NCI-H2029 (cell line): ENCODE data around the gene EPS8.

Source experiments
- DNase-seq: peaks from one replicate; lab custom pipeline; 2025; lab: John Stamatoyannopoulos, UW

EPS8 gene

DNA sequence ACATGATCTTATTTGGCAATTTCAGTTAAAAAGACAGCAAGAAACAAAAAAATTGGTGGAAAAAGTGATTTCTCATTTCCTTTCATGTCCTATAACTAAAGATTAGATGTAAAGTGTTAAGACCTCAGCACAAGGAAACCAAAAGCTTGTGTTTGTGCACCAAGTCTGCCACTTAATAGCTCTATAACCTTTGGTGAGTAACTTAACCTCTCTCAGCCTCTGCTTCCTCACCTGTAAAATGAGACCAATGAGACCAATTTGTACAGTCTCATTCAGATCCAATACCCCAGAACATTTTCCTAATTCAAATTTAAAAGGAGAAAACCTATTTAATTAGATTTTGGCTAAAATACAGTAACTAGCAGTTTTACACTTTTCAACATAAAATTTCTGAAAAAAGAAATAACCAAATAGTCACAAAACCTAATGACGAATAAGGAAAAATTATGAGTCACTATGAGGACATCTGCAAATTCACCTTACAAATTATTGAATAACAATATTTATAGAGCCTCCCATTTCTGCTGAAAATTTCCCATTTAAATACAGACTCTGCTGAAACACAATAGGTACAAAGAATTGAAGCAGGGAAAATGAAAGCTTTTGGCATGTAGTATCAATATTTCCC lies 71.1 kb downstream of the EPS8 start:
- DNase-seq = no peak

DNA sequence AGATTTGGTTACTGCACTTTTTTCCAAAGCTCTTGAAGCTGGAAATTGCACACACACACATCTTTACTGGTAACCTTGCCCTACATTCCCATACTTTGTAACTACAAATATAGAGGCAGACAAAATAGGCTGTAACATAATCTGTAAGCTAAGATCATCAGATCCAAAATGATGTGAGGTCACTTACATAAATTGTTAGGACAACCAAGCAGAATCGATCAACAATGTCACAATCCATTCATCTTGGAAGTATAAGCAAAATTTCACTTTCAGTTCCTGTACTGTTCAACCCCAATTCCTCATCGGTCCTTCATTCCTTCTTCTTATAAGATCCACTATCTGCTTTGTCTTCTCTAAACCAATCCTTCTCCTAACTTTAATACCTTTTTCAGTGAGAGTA lies 72.6 kb downstream of the EPS8 start:
- no peak for DNase-seq

- no peak for DNase-seq
These were observed 74.9 kb downstream of the EPS8 start for GRCh38 chr12:15714256-15714655.

DNA sequence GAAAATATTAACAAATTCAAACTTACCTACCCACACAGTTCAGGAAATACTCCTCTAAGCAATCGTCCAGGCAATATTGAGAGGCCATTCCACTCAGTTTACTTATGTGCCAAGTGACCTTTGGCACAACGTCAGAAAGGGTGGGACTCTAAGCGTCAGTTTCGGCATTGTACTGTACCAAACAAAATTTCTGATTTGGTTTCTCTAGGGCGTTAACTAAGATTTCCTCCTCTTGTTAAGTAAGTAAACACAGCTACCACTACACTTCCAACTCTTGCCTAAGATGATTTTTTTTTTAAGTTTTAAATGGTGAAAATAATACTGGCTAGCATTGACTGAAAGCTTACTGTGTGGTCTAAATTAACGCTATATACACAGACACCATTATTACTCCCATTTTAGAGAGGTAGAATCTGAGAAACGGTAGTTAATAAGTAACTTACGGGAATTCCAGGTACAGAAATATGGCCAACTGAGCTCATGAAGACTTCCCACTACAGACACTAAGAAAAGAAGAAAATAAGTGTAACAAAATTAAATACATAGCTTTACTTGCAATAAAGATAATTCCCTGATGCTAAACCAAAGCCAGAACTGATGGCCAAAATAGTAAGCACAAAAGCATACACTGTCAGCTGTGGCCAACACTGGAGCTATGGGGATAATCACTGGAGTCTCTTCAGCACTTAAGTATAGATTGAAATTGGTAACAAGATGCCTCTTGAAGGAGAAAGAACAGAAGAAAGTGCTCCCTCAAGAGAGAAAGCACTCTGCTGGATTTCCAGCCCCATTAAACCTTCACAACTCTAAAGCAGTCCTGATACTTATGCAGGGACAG lies 76.1 kb downstream of the EPS8 start:
- no peak for DNase-seq

- no peak for DNase-seq
These were observed 77.0 kb downstream of the EPS8 start for GRCh38 chr12:15712160-15712559.

DNA sequence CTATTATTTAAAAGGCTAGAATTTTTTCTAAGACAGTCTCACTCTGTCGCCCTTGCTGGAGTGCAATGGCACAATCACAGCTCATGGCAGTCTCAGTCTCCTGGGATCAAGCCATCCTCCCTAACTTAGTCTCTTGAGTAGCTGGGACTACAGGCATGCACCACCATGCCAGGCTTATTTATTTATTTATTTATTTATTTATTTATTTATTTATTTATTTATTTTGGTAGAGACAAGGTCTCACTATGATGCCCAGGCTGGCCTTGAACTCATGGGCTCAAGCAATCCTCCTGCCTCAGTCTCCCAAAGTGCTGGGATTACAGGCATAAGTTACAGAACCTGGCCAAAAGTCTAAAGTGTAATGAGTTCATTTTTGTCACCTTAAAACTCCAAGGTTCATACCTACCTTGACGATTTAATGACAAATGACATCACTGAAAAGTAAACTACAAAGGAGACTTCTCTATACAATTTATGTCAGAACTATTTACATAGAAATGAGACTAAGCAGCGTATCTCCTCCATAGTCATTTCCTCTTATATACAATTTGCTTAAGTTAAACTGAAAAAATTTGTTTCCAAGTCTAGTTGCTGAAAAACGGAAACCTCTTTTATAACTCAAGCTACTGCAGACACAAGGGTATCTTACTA lies 78.2 kb downstream of the EPS8 start:
- no peak for DNase-seq

- no peak for DNase-seq
These were observed 79.6 kb downstream of the EPS8 start for GRCh38 chr12:15709551-15709950.

DNA sequence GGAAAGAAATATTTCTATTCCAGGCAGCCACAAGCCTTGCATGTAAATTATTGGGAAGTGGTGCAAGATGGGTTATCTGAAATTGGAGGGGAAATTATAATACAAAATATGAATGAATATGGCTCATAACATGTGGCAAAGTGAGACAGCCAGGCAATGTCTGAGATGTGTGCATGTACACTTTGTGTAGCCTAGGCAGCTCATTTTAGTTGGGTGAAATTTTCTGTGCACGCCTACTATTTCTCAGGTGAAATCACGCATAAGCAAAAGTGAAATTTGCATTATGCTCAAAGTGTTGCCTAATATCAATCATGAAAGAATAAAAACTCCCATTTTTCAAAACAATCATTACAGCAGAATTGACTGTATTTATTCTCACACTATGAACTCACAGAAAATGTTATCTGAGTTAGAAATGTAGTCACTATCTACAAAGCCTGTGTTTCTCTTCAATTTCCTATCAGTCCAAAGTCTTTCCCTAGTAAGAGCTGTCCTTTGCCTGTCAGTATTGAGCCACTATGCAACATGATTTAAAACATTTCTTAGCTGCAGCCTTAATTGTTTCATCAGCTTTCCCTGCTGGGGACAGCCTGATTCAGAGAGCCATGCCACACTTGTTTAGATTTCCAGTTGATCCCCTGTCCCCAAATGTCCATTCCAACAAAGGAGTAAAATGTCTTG lies 80.7 kb downstream of the EPS8 start:
- no peak for DNase-seq

- no peak for DNase-seq
These were observed 81.5 kb downstream of the EPS8 start for GRCh38 chr12:15707516-15708199.

DNA sequence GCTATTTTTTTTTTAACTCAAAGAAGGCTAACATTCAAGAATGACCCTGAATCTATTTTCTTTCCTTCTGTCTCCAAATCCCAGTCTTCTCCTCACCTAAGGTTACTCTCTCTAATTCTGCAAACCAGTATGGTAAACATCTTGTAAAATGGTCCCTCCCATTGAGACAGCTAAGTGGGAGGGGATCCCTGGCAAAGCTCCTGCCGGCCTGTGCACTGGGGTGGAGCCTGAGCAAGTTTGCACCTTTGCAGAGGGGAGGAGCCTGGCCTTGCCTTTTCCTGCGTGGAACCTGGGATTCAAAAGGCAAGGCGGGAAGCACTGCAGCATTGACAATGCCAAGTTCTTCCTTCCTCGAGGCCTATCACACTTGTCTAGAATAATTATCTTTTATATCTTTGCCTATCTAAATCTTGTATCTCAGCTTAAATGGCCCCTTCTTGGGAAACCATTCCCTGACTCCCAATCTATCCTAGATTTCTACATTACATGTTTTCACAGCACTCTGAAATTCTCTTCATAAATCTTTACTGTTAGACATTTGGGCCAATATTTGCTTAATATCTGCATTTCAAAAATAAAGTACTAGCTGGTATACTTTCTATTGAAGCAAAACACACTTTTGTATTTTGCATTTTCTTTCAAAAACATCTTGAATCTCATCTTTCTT lies 83.0 kb downstream of the EPS8 start:
- no peak for DNase-seq

GRCh38 chr12:15705606-15706005 lies 83.6 kb downstream of the EPS8 start:
- no peak for DNase-seq

GRCh38 chr12:15702276-15702675 lies 86.9 kb downstream of the EPS8 start:
- no peak for DNase-seq

DNA sequence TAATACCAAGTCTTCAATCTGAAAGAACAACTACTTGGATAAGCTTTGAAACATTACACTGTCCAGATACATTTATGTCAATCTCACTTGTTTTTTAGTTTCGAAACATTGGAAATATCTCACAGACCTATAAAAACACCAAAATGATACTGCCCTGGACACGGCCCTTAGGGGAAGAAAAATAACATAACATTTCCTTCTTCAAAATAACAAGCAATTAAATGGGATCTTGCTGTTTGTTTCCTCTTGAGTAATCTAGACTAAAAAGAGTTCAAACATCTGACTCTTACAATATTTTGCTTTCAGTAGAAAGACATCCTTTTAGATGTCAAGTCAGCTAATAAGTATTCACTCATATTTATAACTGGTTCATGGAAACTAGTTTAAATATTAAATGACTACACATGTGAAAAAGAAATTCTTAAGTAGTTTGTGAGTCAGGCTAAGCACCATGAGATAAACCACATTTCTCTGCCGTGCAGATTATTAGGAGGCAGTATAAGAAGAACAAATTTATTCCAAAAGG lies 87.5 kb downstream of the EPS8 start:
- no peak for DNase-seq

DNA sequence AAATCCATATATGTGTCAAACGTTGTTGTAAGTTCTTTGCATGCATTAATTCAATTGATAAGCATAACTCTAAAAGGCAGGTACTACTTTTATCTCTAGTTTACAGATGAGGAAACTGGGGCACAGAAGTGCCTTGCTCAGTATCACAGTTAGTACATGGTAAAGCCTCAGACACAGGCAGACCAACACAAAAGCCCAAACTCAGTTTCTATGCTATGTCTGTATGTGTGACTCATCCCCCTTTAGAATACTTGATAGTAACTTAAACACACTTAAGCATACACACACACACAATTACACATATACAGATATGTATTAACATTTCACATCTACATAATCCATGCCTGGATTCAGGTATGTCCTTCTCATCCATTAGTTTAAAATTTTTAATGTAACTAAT lies 88.0 kb downstream of the EPS8 start:
- no peak for DNase-seq

DNA sequence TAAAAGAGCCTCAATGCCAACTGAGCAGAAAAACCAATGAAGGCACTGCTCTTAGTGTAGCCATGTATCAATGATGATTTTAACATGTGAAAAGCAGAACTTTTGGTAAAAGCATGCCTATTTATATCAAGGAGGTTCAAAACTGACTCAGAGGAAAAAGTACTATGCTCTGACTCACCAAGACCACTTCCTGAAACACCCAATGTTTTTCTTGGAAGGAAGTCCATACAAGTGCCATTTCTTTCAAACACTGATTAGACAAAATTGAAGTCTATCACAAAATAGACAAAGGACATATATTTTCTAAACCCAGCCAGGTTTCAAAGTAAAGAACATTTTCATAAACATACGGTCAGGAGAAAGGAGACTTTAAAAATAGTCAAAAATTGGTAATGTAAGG lies 88.6 kb downstream of the EPS8 start:
- no peak for DNase-seq

DNA sequence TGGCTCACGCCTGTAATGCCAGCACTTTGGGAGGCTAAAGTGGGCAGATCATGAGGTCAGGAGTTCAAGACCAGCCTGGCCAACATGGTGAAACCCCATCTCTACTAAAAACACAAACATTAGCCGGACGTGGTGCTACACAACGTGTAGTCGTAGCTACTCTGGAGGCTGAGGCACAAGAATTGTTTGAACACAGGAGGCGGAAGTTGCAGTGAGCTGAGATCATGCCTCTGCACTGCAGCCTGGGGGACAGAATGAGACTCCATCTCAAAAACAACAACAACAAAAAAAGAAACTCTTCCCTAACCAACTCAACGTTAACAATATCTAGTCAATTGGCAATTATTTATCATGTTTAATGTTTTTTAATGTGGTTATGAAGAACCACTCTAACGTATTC lies 89.3 kb downstream of the EPS8 start:
- DNase-seq = no peak

DNA sequence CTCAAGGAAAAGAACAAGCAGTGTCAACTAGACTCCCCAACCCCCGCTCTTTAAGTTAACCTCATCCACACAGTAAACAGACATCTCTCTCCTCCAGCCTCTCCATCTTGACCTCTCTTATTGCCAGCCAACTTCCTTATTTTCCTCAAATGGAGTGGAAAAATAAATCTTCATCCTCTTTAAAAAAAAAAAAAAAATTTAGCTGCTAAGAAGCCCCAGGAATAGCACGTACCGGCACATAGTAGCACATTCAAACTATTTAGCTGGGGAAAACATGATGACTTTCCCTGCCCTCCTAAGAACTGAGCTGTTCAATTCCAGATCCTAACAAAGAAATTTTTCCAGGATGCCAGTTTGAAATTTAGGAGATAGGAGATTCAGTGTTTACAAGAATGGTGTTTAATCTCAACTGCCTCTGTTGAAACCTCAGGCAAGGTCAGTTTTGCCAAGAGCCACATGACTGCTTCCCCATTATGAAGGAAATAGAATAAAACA lies 90.8 kb downstream of the EPS8 start:
- DNase-seq = no peak

DNA sequence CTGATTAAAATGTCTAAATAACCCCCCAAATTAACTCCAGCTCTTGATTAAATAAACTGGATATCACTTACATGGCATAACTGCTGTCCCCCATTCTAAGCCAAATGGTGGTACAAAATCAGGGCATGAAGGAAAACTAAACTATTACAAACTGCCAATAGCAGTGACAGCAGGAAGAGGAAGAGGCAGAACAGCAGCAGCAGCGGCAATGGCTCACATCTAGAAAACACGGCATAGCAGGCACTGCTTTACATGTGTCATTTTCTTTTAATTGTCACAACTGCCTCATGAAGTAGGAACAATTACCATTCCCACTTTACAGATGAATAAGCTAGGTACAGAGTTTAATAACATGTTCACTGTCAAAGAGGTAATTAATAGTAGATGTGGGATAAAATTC lies 92.0 kb downstream of the EPS8 start:
- no peak for DNase-seq

DNA sequence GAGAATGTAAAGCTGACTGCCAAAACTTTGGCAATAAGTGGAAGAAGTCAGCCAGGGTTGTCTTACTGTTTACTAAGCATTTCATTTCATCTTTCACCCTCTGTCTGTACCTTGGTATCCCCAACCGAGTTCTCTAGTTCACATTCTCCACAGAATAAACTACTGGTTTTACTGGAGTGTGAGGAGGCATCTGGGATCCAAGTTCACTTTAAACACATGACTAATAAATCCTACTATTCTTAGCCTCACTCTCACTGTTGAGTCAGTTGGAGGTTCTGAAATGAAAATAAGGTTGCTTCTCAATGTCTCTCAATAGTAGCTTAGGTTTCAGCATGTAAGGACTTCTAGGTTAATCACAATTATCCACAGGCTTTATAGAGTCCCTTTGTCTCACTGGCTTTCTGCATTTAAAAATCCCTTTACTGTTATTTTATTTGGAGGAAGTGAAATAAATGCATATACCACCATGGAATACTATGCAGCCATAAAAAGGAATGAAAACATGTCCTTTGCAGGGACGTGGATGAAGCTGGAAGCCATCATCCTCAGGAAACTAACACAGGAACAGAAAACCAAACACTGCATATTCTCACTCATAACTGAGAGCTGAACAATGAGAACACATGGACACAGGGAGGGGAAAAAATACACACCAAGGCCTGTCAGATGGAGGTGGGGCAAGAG lies 95.8 kb downstream of the EPS8 start:
- DNase-seq = no peak

DNA sequence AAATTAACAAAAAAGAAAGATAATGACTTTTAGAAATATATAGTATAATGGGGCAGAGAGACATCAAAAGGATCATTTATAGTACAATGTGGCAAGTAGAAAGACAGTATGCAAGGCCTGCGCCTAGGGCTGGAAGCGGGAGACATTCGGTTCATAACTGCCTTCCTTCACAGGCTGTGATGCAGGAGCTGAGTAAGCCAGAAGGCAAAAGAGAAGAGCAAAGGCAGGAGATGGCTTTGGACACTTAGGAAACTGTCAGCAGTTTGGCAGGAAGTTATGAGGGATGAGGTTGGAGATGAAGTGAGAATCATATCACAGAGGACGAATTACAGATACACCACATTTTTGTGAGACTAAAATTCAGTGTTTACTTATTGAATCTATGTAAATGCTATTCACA lies 97.8 kb downstream of the EPS8 start:
- DNase-seq = no peak

- DNase-seq = no peak
These were observed 98.9 kb downstream of the EPS8 start for GRCh38 chr12:15690320-15690719.
